ENCODE results near the gene PIP4P1. TPM values are rescaled to one million over a fixed set of nuclear protein-coding genes. Genes with fewer than 3 reads are reported as not detected.
"Not testable (repeated sequence)": the region's sequence is repeated elsewhere in the genome, so short reads cannot be mapped to it uniquely, and the experiment has no call there.

PIP4P1 gene
- polyA plus RNA-seq, 3 donors: 19.4 to 106 (median 21.2) TPM

DNA sequence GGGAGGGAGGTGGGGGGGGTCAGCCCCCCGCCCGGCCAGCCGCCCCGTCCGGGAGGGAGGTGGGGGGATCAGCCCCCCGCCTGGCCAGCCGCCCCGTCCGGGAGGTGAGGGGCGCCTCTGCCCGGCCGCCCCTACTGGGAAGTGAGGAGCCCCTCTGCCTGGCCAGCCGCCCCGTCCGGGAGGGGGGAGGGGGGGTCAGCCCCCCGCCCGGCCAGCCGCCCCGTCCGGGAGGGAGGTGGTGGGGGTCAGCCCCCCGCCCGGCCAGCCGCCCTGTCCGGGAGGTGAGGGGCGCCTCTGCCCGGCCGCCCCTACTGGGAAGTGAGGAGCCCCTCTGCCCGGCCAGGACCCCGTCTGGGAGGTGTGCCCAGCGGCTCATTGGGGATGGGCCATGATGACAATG lies 45.5 kb upstream of the PIP4P1 start:
- H3K4me2 ChIP-seq (replicated peaks; ENCODE audit: extremely low read depth, low read length, poor library complexity, severe bottlenecking); H3K36me3 ChIP-seq (replicated peaks in 1 of 2; ENCODE audit: control insufficient read depth in 1 of 2, insufficient read depth in 2 of 2, low read length in 2 of 2); H3K27ac ChIP-seq (ENCODE audit: low read depth in 1 of 2, low read length in 2 of 2); H3K79me2 ChIP-seq (ENCODE audit: insufficient read depth, low read length); intact Hi-C loops (cut with micrococcal nuclease); H3K36me3 Mint-ChIP-seq; H3K4me3 ChIP-seq (replicated peaks in 1 of 3; ENCODE audit: low read depth in 2 of 3, low read length in 3 of 3); DNase-seq; H2AFZ ChIP-seq (ENCODE audit: insufficient read depth, low read depth, low read length, poor library complexity, severe bottlenecking); H4K20me1 ChIP-seq (ENCODE audit: insufficient read depth, low read length); H3K9ac ChIP-seq (ENCODE audit: insufficient read depth, low read length, poor library complexity, severe bottlenecking); H3K27me3 ChIP-seq (ENCODE audit: control insufficient read depth in 2 of 2, insufficient read depth in 2 of 2, low read length in 2 of 2); H3K27me3 Mint-ChIP-seq (ENCODE audit: low read depth in 3 of 3); H3K27ac Mint-ChIP-seq; H3K9me3 Mint-ChIP-seq; H3K4me1 ChIP-seq (ENCODE audit: control insufficient read depth in 1 of 2, insufficient read depth in 2 of 2, low read length in 2 of 2); H3K9me3 ChIP-seq (replicated peaks in 1 of 2; ENCODE audit: control insufficient read depth in 1 of 2, insufficient read depth in 1 of 2, low read length in 2 of 2); H3K4me3 Mint-ChIP-seq: not testable (repeated sequence)
- WGBS (ENCODE audit: insufficient coverage): no CpG with 5 or more reads among the region's 30 CpGs
- H3K4me1 Mint-ChIP-seq: peaks cover 12% of the 10 kb centered on the region

DNA sequence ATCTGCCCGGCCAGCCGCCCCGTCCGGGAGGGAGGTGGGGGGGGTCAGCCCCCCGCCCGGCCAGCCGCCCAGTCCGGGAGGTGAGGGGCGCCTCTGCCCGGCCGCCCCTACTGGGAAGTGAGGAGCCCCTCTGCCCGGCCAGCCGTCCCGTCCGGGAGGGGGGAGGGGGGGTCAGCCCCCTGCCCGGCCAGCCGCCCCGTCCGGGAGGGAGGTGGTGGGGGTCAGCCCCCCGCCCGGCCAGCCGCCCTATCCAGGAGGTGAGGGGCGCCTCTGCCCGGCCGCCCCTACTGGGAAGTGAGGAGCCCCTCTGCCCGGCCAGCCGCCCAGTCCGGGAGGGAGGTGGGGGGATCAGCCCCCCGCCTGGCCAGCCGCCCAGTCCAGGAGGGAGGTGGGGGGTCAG lies 45.0 kb upstream of the PIP4P1 start:
- H3K4me3 ChIP-seq (replicated peaks in 1 of 3; ENCODE audit: low read depth in 2 of 3, low read length in 3 of 3); H3K9me3 ChIP-seq (replicated peaks in 1 of 2; ENCODE audit: control insufficient read depth in 1 of 2, insufficient read depth in 1 of 2, low read length in 2 of 2); H3K27me3 Mint-ChIP-seq (ENCODE audit: low read depth in 3 of 3); H2AFZ ChIP-seq (ENCODE audit: insufficient read depth, low read depth, low read length, poor library complexity, severe bottlenecking); H3K36me3 Mint-ChIP-seq; H4K20me1 ChIP-seq (ENCODE audit: insufficient read depth, low read length); intact Hi-C loops (cut with micrococcal nuclease); H3K9ac ChIP-seq (ENCODE audit: insufficient read depth, low read length, poor library complexity, severe bottlenecking); H3K27ac Mint-ChIP-seq; H3K4me2 ChIP-seq (replicated peaks; ENCODE audit: extremely low read depth, low read length, poor library complexity, severe bottlenecking); H3K36me3 ChIP-seq (replicated peaks in 1 of 2; ENCODE audit: control insufficient read depth in 1 of 2, insufficient read depth in 2 of 2, low read length in 2 of 2); H3K79me2 ChIP-seq (ENCODE audit: insufficient read depth, low read length); H3K4me1 ChIP-seq (ENCODE audit: control insufficient read depth in 1 of 2, insufficient read depth in 2 of 2, low read length in 2 of 2); H3K9me3 Mint-ChIP-seq; H3K27ac ChIP-seq (ENCODE audit: low read depth in 1 of 2, low read length in 2 of 2); H3K4me3 Mint-ChIP-seq; H3K27me3 ChIP-seq (ENCODE audit: control insufficient read depth in 2 of 2, insufficient read depth in 2 of 2, low read length in 2 of 2); DNase-seq: not testable (repeated sequence)
- WGBS (ENCODE audit: insufficient coverage): no CpG with 5 or more reads among the region's 30 CpGs
- peaks cover 12% of the 10 kb centered on the region for H3K4me1 Mint-ChIP-seq

DNA sequence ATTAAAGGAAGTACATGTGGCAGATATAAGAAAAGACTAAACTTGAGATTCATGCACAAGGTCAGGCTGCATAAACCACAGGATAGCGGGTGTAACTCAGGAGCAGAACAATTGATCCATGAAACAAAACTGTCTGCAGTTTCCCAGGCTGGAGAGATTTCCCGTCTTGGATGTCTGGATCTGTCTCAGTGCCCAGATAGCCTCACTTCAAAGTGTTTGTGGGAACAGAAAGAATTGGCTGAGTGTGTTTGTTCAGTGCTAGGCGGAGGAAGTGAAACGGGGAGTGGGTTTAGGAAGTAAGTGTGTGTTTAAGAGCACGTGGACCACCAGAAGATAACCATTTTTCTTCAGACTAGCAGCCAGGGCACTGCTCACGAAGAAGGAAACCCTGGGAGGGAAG lies 42.7 kb upstream of the PIP4P1 start:
- Histone ChIP-seq H3K27ac (ENCODE audit: low read depth in 1 of 2, low read length in 2 of 2) (peak overlapping the region in 1 of 2 donors; percentile 29), H3K36me3 (replicated peaks in 1 of 2; ENCODE audit: control insufficient read depth in 1 of 2, insufficient read depth in 2 of 2, low read length in 2 of 2) (no peaks in the 10 kb centered on the region), H3K9ac (ENCODE audit: insufficient read depth, low read length, poor library complexity, severe bottlenecking) (no peak overlapping the region), H2AFZ (ENCODE audit: insufficient read depth, low read depth, low read length, poor library complexity, severe bottlenecking) (peak overlapping the region; percentile 67), H3K4me2 (replicated peaks; ENCODE audit: extremely low read depth, low read length, poor library complexity, severe bottlenecking) (peak overlapping the region; percentile 36), H3K9me3 (replicated peaks in 1 of 2; ENCODE audit: control insufficient read depth in 1 of 2, insufficient read depth in 1 of 2, low read length in 2 of 2) (no peaks in the 10 kb centered on the region), H3K27me3 (ENCODE audit: control insufficient read depth in 2 of 2, insufficient read depth in 2 of 2, low read length in 2 of 2) (no peaks in the 10 kb centered on the region), H4K20me1 (ENCODE audit: insufficient read depth, low read length) (no peaks in the 10 kb centered on the region), H3K4me1 (ENCODE audit: control insufficient read depth in 1 of 2, insufficient read depth in 2 of 2, low read length in 2 of 2) (peaks cover 7 to 10% of the 10 kb centered on the region in 2 donors), H3K4me3 (replicated peaks in 1 of 3; ENCODE audit: low read depth in 2 of 3, low read length in 3 of 3) (peak overlapping the region in 1 of 3 experiments; percentile 17), H3K79me2 (ENCODE audit: insufficient read depth, low read length) (no peaks in the 10 kb centered on the region)
- Mint-ChIP-seq H3K27me3 (ENCODE audit: low read depth in 3 of 3) (no peaks in the 10 kb centered on the region), H3K4me3 (peak overlapping the region in 1 of 2 donors; percentile 48), H3K9me3 (peaks cover 0 to 3% (median 2%) of the 10 kb centered on the region in 7 donors), H3K36me3 (no peaks in the 10 kb centered on the region), H3K4me1 (peaks cover 15% of the 10 kb centered on the region), H3K27ac (peak overlapping the region in 3 of 7 donors; percentile 4 to 84 (median 29))
- WGBS (ENCODE audit: insufficient coverage): 10% methylated on average over 2 of the region's 6 CpGs
- DNase-seq: peak in 1 of 3 donors; percentile 19
- TF ChIP-seq, protein P1, sequence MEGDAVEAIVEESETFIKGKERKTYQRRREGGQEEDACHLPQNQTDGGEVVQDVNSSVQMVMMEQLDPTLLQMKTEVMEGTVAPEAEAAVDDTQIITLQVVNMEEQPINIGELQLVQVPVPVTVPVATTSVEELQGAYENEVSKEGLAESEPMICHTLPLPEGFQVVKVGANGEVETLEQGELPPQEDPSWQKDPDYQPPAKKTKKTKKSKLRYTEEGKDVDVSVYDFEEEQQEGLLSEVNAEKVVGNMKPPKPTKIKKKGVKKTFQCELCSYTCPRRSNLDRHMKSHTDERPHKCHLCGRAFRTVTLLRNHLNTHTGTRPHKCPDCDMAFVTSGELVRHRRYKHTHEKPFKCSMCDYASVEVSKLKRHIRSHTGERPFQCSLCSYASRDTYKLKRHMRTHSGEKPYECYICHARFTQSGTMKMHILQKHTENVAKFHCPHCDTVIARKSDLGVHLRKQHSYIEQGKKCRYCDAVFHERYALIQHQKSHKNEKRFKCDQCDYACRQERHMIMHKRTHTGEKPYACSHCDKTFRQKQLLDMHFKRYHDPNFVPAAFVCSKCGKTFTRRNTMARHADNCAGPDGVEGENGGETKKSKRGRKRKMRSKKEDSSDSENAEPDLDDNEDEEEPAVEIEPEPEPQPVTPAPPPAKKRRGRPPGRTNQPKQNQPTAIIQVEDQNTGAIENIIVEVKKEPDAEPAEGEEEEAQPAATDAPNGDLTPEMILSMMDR (IDR thresholded peaks at IDR 0.05): no peak
- intact Hi-C loops (cut with micrococcal nuclease): no loop called here
